DOHH2 (cell line): Measurements from ENCODE around the gene N4BP2L1.
A peak's percentile ranks its signal among the peaks of the same experiment; 100 is the strongest.

Experiments
- H3F3A ChIP-seq: fragments of 200-600 bp; sonication (generic), shearing (Covaris generic); 2 replicates; pipeline ENCODE4 v1.6.0; 2016; ENCODE audit warnings: antibody characterized with exemption, mild to moderate bottlenecking; ENCODE audit not compliant: control insufficient read depth, insufficient read depth
- H3K27ac ChIP-seq: fragments of 200-600 bp; sonication (generic); 2 replicates; pipeline ENCODE4 v1.5.1; 2014; ENCODE audit warnings: low read depth, mild to moderate bottlenecking, low read length, moderate library complexity
- H3K27me3 ChIP-seq: fragments of 200-600 bp; sonication (generic); 2 replicates; pipeline ENCODE4 v1.6.1; 2014; ENCODE audit warnings: mild to moderate bottlenecking, low read length, mixed read lengths; ENCODE audit not compliant: control insufficient read depth
- H3K36me3 ChIP-seq: fragments of 200-600 bp; sonication (generic); 2 replicates; pipeline ENCODE4 v1.6.1; 2014; ENCODE audit warnings: mild to moderate bottlenecking, low read length, moderate library complexity, mixed read lengths; ENCODE audit not compliant: control insufficient read depth
- H3K4me1 ChIP-seq: fragments of 200-600 bp; sonication (generic); 2 replicates; pipeline ENCODE4 v1.6.1; 2014; ENCODE audit warnings: mild to moderate bottlenecking, low read length, mixed read lengths; ENCODE audit not compliant: control insufficient read depth
- H3K4me2 ChIP-seq: fragments of 200-600 bp; sonication (generic); 2 replicates; pipeline ENCODE4 v1.6.0; 2014; ENCODE audit warnings: mild to moderate bottlenecking, low read length, moderate library complexity
- H3K4me3 ChIP-seq: fragments of 200-600 bp; sonication (generic); 2 replicates; pipeline ENCODE4 v1.5.1; 2014; ENCODE audit warnings: mild to moderate bottlenecking, low read length, mixed read lengths
- H3K79me2 ChIP-seq: fragments of 200-600 bp; sonication (generic); 2 replicates; pipeline ENCODE4 v1.6.1; 2014; ENCODE audit warnings: mild to moderate bottlenecking, low read length, mixed read lengths; ENCODE audit not compliant: control insufficient read depth
- H3K9me2 ChIP-seq: fragments of 200-600 bp; sonication (generic); replicated peaks from 2 replicates; pipeline ENCODE4 v1.6.1; 2014; ENCODE audit warnings: mild to moderate bottlenecking, low read length, mixed read lengths; ENCODE audit not compliant: control insufficient read depth
- H3K9me3 ChIP-seq: fragments of 200-600 bp; sonication (generic); 2 replicates; pipeline ENCODE4 v1.6.1; 2014; ENCODE audit warnings: antibody characterized with exemption, low read length, mixed read lengths; ENCODE audit not compliant: control insufficient read depth, insufficient read depth
- H4K20me1 ChIP-seq: fragments of 200-600 bp; sonication (generic); 2 replicates; pipeline ENCODE4 v1.6.0; 2014; ENCODE audit warnings: low read depth, mild to moderate bottlenecking, antibody characterized with exemption, low read length, moderate library complexity; ENCODE audit not compliant: control insufficient read depth, insufficient read depth
- CTCF ChIP-seq: fragments of 200-600 bp; sonication (generic); IDR thresholded peaks from one replicate; pipeline ENCODE4 v1.5.1; 2014; ENCODE audit warnings: antibody characterized with exemption, mild to moderate bottlenecking, low read depth, low read length; ENCODE audit not compliant: poor library complexity, severe bottlenecking
- EZH2phosphoT487 ChIP-seq: fragments of 200-600 bp; sonication (generic); IDR thresholded peaks from 2 replicates; pipeline ENCODE4 v1.6.1; 2017; ENCODE audit warnings: borderline replicate concordance, mild to moderate bottlenecking, antibody characterized with exemption, low read length, moderate library complexity, mixed read lengths

The N4BP2L1 gene

DNA sequence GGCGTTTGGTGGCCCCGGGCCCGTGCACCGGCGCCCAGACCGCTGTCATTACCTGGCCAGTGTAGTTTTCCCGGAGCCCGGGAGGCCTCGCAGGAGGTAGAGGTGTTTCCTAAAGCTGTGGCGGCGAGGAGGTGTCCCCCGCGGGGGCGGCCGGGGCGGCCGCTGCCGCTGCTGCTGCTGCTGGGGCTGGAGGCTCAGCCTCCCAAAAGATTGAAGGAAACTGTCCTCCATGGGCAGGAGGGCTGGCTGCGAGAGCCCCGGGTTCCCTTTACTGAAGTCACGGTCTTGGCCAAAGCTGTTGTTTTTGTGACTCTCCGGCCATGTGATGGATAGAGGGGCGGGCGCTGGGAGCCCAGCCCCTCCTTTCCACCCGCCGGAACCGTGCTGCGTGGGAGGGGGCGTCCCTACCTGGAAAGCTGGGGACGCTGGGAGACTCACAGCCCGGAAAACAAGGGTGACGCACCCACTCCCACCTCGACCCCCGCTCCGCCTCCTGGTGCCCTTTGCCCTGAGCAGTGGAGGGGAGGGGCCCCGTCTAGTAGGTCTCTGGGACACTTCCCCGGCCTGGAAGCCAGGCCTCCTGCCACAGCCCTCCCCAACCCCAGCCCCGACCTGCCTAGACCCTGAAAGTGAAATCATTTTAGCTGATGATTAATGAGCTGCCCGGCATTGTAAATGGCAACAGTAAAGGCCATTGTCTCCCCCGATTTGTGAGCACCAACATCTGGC, at the start of gene N4BP2L1:
Gene N4BP2L1 (minus strand): TSS at position 279 of the 729 bp plus-strand sequence. CDS start 48 bp downstream, at position 231.
- peaks cover 40% of the 10 kb centered on the region for H3K27me3 ChIP-seq
- H3K4me1 ChIP-seq, result peaks cover 20% of the 10 kb centered on the region
- H3K4me2 ChIP-seq, result peak within 1 kb of the TSS; percentile 69
- H3K9me2 ChIP-seq, result no peaks in the 10 kb centered on the region
- no peaks in the 10 kb centered on the region for H3K9me3 ChIP-seq
- no peak for TF ChIP-seq CTCF
- TF ChIP-seq EZH2phosphoT487, result no peak; the same call in 1 of the 2 replicates
- no peaks in the 10 kb centered on the region for H3K79me2 ChIP-seq
- peak within 1 kb of the TSS; percentile 74 for H3K4me3 ChIP-seq
- no peaks in the 10 kb centered on the region for H3K36me3 ChIP-seq
- no peak within 1 kb of the TSS for H3K27ac ChIP-seq
- H3F3A ChIP-seq, result no peaks in the 10 kb centered on the region
- no peaks in the 10 kb centered on the region for H4K20me1 ChIP-seq

GRCh38 chr13:32476892-32477291, 49.0 kb upstream of the N4BP2L1 start:
- H3K27me3 ChIP-seq, result no peaks in the 10 kb centered on the region
- no peaks in the 10 kb centered on the region for H3K36me3 ChIP-seq
- H3K9me3 ChIP-seq, result no peaks in the 10 kb centered on the region
- H4K20me1 ChIP-seq, result no peaks in the 10 kb centered on the region
- H3K4me2 ChIP-seq, result no peak overlapping the region
- no peaks in the 10 kb centered on the region for H3K79me2 ChIP-seq
- H3K27ac ChIP-seq, result no peak overlapping the region
- no peak overlapping the region for H3K4me3 ChIP-seq
- H3F3A ChIP-seq, result no peaks in the 10 kb centered on the region
- TF ChIP-seq CTCF (no peak), EZH2phosphoT487 (no peak)
- no peaks in the 10 kb centered on the region for H3K4me1 ChIP-seq
- no peaks in the 10 kb centered on the region for H3K9me2 ChIP-seq

GRCh38 chr13:32476021-32476731, 48.2 kb upstream of the N4BP2L1 start:
- Histone ChIP-seq H3K4me3 (no peak overlapping the region), H3K27ac (no peak overlapping the region), H3K79me2 (no peaks in the 10 kb centered on the region), H3K27me3 (no peaks in the 10 kb centered on the region), H3K9me3 (no peaks in the 10 kb centered on the region), H3K36me3 (no peaks in the 10 kb centered on the region), H3K4me1 (no peaks in the 10 kb centered on the region), H3K4me2 (no peak overlapping the region), H3K9me2 (no peaks in the 10 kb centered on the region), H3F3A (no peaks in the 10 kb centered on the region), H4K20me1 (no peaks in the 10 kb centered on the region)
- TF ChIP-seq CTCF, result no peak
- no peak for TF ChIP-seq EZH2phosphoT487
